ENCODE results near the gene FATE1. TPM values are rescaled to one million over a fixed set of nuclear protein-coding genes. Genes with fewer than 3 reads are reported as not detected.
"Not testable (repeated sequence)": the region's sequence is repeated elsewhere in the genome, so short reads cannot be mapped to it uniquely, and the experiment has no call there.

Gene FATE1, protein sequence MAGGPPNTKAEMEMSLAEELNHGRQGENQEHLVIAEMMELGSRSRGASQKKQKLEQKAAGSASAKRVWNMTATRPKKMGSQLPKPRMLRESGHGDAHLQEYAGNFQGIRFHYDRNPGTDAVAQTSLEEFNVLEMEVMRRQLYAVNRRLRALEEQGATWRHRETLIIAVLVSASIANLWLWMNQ
- total RNA-seq (ENCODE audit: insufficient read depth, low replicate concordance), result not detected

DNA sequence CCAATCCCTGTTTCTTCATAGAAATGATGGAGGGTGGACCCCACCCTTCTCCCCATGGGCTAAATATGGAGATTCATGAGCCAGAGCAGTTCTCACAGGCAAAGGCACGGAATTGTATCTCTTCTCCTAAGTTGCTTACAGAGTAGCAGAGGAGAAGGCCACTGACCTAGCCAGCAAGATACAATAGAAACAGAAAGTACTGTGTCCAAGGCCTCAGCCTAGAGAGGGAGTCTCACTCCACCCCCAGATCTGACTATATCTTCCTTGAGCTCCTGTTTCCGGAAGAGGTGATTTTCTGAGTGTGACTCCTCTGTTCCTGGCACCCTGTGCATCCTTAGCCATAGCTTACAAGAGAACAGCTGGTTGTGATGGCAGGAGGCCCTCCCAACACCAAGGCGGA, at the start of gene FATE1:
FATE1 (plus strand) TSS at position 284 of the 400 bp plus-strand sequence; CDS start at position 369, 85 bp downstream.
- DNase-seq (ENCODE audit: low spot score), result no peak

DNA sequence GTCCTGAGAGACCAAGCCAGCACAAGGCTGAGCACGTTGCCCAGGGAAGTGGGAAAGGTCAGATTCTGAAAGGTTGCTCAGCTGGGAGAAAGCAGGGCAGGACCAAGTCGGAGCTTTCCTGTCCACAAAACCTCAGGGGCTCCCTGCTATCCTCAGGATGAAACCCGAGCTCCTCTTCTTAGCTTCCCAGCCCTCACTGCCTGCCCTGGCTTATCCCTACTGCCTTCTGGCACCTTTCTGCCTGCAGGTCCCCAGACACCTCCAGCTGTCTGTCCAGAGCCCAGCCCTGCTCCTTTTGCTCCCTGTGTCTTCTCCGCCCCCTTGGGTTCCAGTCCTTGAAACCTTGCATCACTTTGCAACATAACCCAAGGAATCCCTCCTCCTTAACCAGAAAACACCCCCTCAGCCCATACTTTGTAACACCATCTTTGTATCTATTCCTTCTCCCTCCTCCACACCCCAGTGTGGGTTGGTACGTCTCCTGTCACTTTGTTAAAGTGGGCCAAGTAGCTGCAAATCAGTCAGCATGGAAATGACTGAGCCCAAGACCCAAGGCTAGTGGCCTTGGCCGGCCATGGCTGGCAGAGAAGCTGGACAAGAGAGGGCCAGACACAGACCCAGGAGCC, 40.6 kb upstream of the FATE1 start:
- DNase-seq (ENCODE audit: low spot score), result no peak

DNA sequence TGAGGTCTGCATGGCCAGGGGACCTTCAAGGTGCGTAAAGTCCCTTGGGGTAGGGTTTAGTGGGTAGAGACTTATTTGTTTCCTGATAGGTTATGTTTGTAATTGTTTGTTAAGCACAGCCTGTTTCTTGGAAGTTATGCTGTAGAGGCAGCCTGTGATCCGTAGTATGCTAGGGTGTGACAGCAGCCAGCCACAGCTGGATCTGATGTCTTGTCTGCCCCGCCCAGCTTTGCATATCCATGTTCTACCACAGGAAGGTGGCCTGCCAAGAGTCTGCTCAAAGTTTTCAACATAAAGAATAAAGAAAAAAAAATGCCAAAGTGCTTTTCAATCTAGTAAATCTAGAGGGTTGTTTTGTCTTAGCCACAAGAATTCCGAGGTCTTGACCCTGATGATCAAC, 39.6 kb upstream of the FATE1 start:
- DNase-seq (ENCODE audit: low spot score), result peak; percentile 11

DNA sequence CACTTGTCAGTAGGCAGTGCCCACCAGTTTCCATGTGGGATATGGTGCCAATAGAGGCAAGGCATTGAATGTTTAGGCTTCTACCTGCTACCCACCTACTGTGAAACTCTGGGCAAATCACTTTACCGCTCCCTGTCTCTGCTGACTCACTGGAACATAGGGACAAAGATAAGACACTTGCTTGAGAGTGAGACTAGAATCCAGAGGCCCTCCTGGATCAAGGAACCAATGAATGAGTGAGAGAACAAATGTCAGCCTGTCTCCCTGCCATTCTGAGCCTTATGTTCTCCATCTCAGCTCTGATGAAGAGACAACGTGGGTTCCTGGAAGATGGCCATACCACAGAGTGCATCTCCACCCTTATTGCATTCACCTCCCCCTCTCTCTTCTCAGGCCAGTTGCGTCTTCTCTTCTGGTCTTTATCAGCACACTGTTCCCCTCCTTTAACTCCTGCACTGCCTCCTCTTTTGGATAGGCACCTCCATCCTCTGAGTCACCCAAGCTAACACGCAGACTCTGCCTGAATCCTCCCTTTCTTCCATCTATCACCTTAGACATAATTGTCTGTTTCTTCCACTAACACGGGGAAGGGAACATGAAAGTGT, 35.9 kb upstream of the FATE1 start:
- DNase-seq (ENCODE audit: low spot score), result peak; percentile 22

DNA sequence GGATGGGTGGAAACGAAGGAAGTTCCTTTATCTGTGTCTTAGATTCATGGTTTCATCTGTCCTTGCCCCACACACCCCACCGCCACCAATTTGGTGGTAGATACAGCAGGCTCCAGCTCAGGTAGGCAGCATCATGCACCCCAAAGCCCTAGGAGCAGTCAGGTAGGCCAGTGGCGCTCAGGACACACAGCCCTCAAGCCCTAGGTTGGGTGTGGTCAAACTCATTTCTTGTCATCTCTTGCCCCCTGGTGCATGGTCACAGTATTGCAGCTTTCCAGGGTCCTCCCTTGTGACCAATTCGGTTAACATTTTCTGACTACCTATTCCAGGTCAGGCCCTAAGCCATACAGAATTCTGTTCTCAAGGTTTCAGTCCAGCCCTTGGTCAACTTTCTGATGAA, 35.0 kb upstream of the FATE1 start:
- no peak for DNase-seq (ENCODE audit: low spot score)

DNA sequence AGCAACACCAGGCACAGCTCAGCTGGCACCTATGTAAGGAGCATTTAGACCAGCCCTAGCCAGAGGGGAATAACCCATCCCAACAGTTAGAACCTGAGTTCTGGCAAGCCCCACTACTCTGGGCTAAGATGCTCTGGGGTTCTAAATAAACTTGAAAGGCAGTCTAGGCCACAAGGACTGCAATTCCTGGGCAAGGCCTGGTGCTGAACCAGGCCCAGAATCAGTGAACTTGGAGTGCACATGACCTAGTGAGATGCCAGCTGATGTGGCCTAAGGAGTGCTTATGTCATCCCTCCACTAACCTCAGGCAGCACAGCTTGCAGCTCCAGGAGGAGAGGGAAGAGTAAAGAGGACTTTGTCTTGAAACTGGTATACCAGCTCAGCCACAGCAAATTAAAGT, 28.2 kb upstream of the FATE1 start:
- no peak for DNase-seq (ENCODE audit: low spot score)

DNA sequence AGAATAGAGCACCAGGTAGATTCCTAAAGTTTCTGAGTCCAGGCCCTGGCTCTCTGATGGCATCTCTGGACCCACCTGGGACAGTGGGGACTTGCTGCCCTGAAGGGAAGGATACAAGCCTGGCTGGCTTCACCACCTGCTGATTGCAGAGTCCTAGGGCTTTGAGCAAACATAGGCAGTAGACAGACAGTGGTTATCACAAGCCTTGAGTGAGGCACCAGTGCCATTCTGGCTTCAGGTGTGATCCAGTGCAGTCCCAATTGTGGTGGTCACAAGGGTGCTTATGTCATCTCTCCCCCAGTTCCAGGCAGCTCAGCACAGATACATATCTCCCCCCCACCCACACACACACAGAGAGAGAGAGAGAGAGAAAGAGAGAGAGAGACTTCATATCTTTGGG, 27.1 kb upstream of the FATE1 start:
- DNase-seq (ENCODE audit: low spot score), result no peak

DNA sequence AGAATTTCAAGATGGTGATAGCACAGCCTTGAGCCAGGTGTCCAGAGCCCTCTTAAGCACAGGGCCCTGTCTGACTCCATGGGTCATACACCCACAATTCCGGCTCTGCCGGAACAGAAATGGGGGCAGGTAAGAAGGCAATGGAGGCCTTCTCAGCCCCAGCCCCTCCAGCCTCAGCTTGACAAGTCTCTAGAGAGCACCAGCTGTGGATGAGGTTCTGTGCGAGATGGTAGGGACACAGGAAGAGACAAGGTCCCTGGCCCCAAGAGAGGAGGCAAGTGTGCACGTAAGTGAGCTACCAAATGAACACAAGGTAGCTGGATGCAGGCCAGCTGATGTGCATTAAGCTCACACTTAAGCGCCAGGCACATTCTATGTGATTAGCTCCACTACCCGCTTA, 23.0 kb upstream of the FATE1 start:
- no peak for DNase-seq (ENCODE audit: low spot score)

DNA sequence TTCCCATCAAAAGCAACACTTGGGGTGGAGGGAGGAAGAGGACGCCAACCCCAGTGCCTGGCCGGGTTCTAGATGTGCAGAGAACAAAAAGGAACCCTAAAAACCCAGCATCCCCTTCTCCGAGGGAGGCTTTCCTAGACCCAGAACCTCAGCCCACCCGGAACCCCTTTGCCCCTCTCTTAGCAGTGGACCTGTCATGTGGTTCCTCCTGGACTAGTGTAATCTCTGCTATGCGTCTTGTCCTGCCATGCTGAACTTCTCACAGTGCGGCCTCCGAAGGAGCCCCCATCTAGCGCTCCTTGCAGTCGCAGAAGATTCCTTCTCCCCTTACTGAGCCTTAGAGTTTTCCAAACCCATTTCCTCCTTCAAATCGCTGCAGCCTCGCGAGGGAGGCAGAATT, 21.7 kb upstream of the FATE1 start:
- DNase-seq (ENCODE audit: low spot score), result no peak

DNA sequence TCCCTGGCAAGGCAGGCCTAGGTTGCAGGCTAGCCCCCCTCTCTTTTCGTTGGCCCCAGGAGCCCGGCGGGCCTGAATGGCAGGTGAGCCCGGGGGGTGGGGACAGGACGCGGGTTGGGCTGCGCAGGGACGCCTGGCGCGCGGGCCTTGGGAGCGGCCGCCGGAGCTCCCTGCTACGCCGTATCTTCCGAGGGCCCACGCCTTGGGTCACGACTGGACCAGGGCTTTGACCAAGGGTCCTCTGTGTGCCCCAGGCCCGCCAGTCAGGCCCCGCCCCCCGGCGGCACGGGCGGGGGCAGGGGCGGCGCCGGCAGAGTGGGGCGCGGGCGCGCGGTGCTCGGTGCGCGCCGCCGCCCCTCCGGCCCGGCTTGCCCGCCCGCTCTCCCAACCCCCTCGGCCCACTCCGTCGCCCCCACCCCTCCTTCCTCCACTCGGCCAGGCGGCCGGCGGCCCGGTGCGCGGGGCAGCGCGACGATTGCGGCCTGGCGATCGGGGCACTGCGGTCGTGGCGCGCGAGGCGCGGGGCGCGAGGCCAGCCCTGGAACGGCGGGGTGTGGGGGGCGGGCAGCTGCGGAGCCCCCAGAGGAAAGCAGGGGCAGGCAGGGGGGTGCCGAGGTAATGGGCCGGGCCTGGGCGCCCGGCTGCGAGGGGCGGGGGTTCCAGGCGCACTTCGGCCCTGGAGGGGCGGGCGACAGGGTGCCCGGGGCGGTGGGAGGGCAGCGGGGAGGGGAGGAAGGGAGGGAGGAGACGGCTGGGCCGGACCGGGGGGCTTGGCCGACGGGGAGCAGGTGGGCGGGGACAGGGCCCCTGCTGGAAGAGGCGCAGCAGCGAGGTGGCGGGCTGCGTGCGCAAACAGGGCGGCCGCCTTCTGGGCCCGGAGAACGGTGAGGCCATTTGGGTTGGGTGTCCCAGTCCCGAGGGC, 20.9 kb upstream of the FATE1 start, which contains the start of gene PRRG3:
PRRG3 (plus strand) TSS at position 798 of the 922 bp plus-strand sequence. CDS start 3,357 bp downstream, outside the sequence.
- no peak for DNase-seq (ENCODE audit: low spot score)

DNA sequence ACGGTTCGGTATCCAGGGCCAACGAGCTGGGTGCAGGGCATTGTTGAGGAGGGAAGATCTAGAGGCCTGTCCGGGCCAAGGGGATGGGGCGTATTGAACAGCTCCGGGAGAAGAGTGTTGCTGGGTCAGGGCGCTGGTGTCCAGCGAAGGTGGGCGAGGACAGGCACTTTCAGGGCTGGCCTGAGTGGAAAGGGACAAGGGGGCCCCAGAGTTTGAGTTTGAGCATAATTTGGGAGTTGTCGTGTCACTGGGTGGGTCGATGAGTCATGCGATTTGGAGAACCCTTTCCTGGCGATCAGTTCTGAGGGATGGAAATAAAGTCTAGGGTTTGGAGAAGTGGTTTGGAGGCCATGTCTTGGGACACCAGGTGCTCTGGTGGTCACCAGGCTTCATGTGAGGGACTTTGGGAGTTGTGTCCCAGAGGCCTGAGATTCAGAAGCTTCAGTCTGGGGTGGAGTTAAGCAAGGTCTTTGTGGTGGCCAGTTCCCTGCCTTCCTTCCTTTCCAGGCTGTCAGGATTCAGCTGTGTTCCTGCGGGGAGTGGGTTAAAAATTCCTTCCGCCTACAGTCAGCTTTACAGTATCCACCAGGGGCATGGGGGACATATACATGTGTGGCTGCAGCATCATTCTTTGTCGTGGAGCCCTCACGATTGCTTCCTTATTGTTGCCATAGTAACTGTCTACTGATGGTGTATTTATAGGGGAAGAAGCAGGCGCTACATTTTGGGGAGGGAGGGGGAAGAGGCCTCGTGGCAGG, 20.1 kb upstream of the FATE1 start:
- no peak for DNase-seq (ENCODE audit: low spot score)

DNA sequence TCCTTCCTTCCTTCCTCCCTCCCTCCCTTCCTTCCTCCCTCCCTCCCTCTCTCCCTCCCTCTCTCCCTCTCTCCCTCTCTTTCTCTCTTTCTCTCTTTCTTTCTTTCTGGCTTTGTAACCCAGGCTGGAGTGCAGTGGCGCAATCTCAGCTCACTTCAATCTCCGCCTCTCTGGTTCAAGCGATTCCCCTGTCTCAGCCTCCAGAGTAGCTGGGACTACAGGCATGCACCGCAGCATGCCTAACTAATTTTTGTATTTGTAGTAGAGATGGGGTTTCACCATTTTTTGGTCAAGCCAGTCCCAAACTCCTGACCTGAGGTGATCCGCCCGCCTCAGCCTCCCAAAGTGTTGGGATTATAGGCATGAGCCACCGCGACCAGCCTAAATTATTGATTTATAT, 18.8 kb upstream of the FATE1 start:
- not testable (repeated sequence) for DNase-seq (ENCODE audit: low spot score)

DNA sequence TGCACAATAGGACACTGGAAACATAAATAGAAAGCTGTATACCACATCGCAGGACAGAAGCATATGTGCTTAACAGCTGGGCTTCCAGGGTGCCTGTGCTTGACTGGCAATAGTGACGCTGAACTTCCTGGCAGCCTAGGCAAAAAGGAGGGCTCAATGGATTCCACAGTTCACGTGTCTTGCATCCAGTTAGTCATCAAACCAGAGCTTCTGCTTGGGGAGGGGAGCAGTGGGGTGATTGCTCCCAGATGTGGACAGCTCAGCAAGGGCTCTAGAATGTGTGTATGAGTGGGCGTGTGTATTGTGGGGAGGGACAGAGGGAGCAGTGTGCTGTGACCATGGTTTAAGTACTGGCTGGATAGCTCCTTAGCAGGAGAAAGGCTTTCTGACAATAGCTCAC, 18.3 kb upstream of the FATE1 start:
- DNase-seq (ENCODE audit: low spot score), result peak; percentile 63

DNA sequence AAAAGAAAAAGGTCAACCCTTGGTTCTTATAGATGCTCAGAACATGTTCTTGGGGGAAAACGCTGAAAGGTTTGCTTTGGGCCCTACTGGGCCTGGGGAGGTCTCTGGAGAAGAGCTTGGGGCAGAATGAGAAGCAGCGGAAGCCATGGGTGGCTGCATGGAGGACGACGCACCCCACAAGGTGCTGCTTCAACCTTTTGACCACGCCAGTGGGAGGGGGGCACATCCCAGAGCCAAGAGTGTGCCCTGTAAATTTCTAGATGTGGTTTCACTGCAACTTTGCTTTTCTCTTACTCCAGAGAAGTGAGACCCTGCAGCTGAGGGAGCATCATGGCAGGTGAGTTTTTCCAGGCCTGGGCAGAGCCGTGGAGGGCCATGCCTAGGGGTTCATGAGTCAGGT, 17.4 kb upstream of the FATE1 start:
- DNase-seq (ENCODE audit: low spot score), result no peak

DNA sequence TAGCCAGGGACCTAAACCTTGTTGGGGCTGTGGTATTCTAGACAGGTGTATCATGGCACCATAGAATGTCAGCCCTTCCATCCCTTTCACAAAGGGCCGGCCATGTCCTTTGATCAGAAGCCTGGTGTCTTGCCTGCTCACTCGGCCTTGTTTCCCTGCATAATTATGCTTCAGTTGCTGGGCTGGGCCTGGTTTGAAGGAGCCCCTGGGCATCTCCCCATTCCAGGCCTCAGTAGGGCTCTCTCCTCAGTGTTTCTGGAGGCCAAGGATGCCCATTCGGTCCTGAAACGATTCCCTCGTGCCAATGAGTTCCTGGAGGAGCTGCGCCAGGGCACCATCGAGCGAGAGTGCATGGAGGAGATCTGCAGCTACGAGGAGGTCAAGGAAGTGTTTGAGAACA, 16.1 kb upstream of the FATE1 start:
- DNase-seq (ENCODE audit: low spot score), result no peak

DNA sequence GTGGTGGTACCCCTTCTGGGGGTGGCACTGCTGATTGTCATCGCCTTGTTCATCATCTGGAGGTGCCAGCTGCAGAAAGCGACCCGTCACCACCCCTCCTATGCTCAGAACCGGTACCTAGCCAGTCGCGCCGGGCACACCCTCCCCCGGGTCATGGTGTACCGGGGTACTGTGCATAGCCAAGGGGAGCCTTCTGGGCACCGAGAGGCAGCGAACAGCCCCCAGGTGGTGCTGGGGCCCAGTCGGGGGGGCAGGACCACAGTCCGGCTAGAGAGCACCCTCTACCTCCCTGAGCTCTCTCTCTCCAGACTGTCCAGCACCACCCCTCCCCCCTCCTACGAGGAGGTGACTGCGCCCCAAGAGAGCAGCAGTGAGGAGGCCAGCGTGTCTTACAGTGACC, 15.3 kb upstream of the FATE1 start:
- no peak for DNase-seq (ENCODE audit: low spot score)

DNA sequence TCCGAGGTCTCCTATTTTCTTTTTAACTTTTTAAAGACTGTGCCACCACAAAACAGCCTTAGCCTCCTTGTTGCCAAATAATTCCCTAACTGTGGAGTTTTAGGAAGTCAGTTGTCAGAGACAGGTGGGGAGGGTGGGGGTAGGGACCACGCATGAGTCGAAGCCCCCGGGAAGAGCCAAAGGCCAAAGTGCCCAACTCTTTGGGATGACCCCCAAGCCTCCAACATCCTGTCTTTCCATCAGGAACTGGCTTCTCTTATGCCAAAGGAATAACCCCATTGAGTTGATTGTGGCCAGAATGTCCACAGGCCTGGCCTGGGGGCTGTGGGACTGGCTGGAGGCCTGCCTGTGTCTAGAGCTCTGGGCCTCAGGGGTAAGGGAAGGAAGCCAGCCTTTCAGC, 14.8 kb upstream of the FATE1 start:
- DNase-seq (ENCODE audit: low spot score), result no peak

DNA sequence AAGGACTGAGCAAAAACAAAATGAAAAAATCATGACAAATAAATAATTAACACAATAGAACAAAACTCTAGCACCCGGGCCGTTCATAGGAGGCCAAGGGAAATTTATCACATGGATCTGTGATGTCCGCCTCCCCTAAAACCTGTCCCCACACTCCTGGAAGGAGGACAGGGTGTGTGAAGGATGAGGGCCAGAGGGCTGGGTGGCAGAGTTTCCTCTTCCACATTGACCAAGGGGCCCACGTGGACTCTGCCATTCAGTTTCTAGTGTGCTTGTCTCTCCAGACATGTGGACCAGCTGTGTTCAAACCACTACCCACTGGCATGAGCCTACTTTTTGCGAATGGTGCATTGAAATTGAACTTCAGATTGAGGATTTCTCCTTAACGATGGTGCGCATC, 14.3 kb upstream of the FATE1 start:
- no peak for DNase-seq (ENCODE audit: low spot score)

DNA sequence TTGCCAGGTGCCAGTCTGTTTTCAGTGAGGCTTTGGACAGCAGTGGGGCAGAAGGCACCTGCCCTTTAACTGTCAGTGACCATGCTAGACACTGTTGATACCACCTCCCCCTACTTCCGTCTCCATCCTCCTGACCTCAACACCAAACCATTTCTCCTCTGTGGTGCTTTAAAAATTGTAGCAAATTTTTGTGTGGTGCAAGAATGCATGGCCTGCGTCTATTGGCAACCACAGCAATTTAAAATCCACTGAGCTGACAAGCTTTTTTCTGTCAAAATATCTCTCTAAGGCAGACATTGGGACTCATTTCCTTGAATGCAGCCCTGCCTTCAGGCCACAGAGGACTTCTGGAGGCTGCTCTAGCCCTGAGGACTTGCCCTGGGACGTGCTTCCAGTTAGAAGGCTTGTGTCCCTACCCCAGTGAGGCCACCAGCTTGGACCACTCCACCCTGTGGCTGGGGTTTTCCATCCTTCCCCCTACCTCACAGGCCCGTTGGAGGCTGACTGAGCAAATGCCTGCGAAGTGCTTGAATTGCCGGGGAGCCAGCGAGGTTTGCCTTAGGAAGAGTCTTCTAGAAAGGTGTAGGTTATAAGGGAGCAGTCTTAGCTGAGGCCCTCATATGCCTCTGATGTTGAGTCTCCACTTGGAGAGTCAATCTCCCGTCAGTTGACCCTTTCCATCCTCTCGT, 13.7 kb upstream of the FATE1 start:
- DNase-seq (ENCODE audit: low spot score), result no peak

DNA sequence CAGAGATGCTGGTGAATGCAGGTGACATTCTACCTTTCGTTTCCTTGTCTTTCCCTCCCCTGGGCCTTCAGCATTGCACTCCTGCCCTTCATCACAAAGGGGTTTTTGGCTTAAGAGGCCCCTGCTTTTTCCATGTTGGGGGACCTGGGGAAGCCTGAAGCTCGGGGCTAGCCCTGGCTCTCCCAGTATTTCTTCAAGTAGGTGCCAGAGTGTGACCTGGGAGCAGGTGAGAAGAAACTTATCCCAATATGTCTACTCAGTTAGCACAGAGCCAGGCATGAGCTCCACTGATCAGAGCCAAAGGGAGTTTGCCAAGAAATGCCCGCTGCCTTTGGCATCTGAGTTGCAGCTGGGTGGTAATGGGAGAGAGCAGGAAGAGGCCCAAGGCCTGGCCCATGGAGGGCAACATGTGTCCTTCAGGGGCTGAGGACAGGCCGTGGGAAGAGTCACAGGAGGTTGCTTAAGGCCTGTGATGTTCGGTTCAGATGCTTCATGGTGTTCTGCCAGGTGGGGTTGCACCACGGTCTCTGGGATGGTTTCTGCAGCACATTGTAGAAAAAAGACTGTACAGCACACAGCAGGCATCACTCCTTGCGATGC, 13.0 kb upstream of the FATE1 start:
- DNase-seq (ENCODE audit: low spot score), result no peak
